GM23338 (cell line): ENCODE measurements around the gene RCL1. TPM values are rescaled to one million over a fixed set of nuclear protein-coding genes. Genes with fewer than 3 reads are reported as not detected.
A peak's percentile ranks its signal among the peaks of the same experiment; 100 is the strongest.

Experiments
- ATAC-seq: fragments of 200-7000 bp; cut with Tn5 transposase; 3 replicates; pipeline ENCODE4 v1.9.1; 2020
- DNase-seq: peaks from one replicate; pipeline ENCODE4 v3.0.0-alpha.2; 2015; ENCODE audit warnings: low spot score
- H2AFZ ChIP-seq: fragments of 200-600 bp; sonication (generic); 2 replicates; pipeline ENCODE4 v1.8.0; 2016; ENCODE audit warnings: antibody characterized with exemption, mild to moderate bottlenecking, moderate library complexity
- H3F3A ChIP-seq: fragments of 200-600 bp; sonication (generic); replicated peaks from 2 replicates; pipeline ENCODE4 v1.8.0; 2017; ENCODE audit warnings: antibody characterized with exemption, mixed run types, low read depth
- H3K27ac ChIP-seq: fragments of 200-600 bp; sonication (generic); 2 replicates; pipeline ENCODE4 v1.6.1; 2016; ENCODE audit warnings: low read depth
- H3K27me3 ChIP-seq: fragments of 200-600 bp; sonication (generic); 2 replicates; pipeline ENCODE4 v1.8.0; 2016; ENCODE audit warnings: mild to moderate bottlenecking, mixed run types, moderate library complexity; ENCODE audit not compliant: insufficient read depth
- H3K36me3 ChIP-seq: fragments of 200-600 bp; sonication (generic); 2 replicates; pipeline ENCODE4 v1.8.0; 2016; ENCODE audit warnings: mild to moderate bottlenecking; ENCODE audit not compliant: insufficient read depth
- H3K4me1 ChIP-seq: fragments of 200-600 bp; sonication (generic); 2 replicates; pipeline ENCODE4 v1.8.0; 2016; ENCODE audit warnings: mild to moderate bottlenecking, moderate library complexity; ENCODE audit not compliant: insufficient read depth
- H3K4me2 ChIP-seq: fragments of 200-600 bp; sonication (generic); 2 replicates; pipeline ENCODE4 v1.7.1; 2017; ENCODE audit warnings: mixed run types
- H3K4me3 ChIP-seq: fragments of 200-600 bp; sonication (generic); 2 replicates; pipeline ENCODE4 v1.6.1; 2016; ENCODE audit warnings: mixed run types
- H3K79me2 ChIP-seq: fragments of 200-600 bp; sonication (generic); replicated peaks from 2 replicates; pipeline ENCODE4 v1.8.0; 2017; ENCODE audit warnings: mild to moderate bottlenecking; ENCODE audit not compliant: insufficient read depth
- H3K9me2 ChIP-seq: fragments of 200-600 bp; sonication (generic); 2 replicates; pipeline ENCODE4 v1.8.0; 2017; ENCODE audit not compliant: insufficient read depth
- H4K20me1 ChIP-seq: fragments of 200-600 bp; sonication (generic); replicated peaks from 2 replicates; pipeline ENCODE4 v1.8.0; 2017; ENCODE audit warnings: mild to moderate bottlenecking; ENCODE audit not compliant: insufficient read depth
- H3K27ac Mint-ChIP-seq: 2 replicates; pipeline ENCODE4 v1.8.0; 2020; ENCODE audit warnings: inconsistent platforms, mild to moderate bottlenecking, moderate library complexity, mixed read lengths
- H3K27me3 Mint-ChIP-seq: 3 replicates; pipeline ENCODE4 v1.8.0; 2022; ENCODE audit warnings: low read depth, mild to moderate bottlenecking, moderate library complexity, mixed read lengths, inconsistent platforms; ENCODE audit not compliant: insufficient read depth, poor library complexity
- H3K36me3 Mint-ChIP-seq: 3 replicates; pipeline ENCODE4 v1.8.0; 2021; ENCODE audit warnings: low read depth, mild to moderate bottlenecking, inconsistent platforms, moderate library complexity, mixed read lengths
- H3K4me1 Mint-ChIP-seq: 3 replicates; pipeline ENCODE4 v1.8.0; 2020; ENCODE audit warnings: mild to moderate bottlenecking, inconsistent platforms, mixed read lengths
- H3K4me3 Mint-ChIP-seq: 3 replicates; pipeline ENCODE4 v1.8.0; 2021; ENCODE audit warnings: moderate library complexity, mild to moderate bottlenecking, inconsistent platforms, mixed read lengths
- H3K9me3 Mint-ChIP-seq: 3 replicates; pipeline ENCODE4 v1.8.0; 2020; ENCODE audit warnings: moderate library complexity, mild to moderate bottlenecking, inconsistent platforms, mixed read lengths
- EZH2 ChIP-seq: fragments of 200-600 bp; sonication (generic); IDR thresholded peaks from one replicate; pipeline ENCODE4 v1.8.0; 2017; ENCODE audit warnings: antibody characterized with exemption, mild to moderate bottlenecking, low read depth; ENCODE audit not compliant: unreplicated experiment
- EZH2phosphoT487 ChIP-seq: fragments of 200-600 bp; sonication (generic); IDR thresholded peaks from one replicate; pipeline ENCODE4 v1.8.1; 2018; ENCODE audit warnings: antibody characterized with exemption; ENCODE audit not compliant: unreplicated experiment
- JUNB ChIP-seq: IDR thresholded peaks from one replicate; pipeline ENCODE4 v1.6.1; 2016; ENCODE audit warnings: antibody characterized with exemption; ENCODE audit not compliant: unreplicated experiment
- NANOG ChIP-seq: IDR thresholded peaks from 2 replicates; pipeline ENCODE4 v1.6.1; 2016; ENCODE audit warnings: antibody characterized with exemption, borderline replicate concordance
- POLR2AphosphoS5 ChIP-seq: IDR thresholded peaks from 2 replicates; pipeline ENCODE4 v1.6.1; 2016; ENCODE audit warnings: antibody characterized with exemption, low read depth
- STAT1 ChIP-seq: IDR thresholded peaks from one replicate; pipeline ENCODE4 v1.6.1; 2016; ENCODE audit warnings: antibody characterized with exemption; ENCODE audit not compliant: unreplicated experiment
- polyA plus RNA-seq: library from polyadenylated mRNA; unstranded; fragments of >200 nt; fragmentation: Nextera tagmentation; extraction: Ambion mirVana; gene quantifications from 2 replicates; pipeline ENCODE4 v1.2.1, GENCODE V29; 2016
- total RNA-seq: library from RNA; depleted of rRNA; stranded (reverse); fragments of >200 nt; shearing (Covaris generic); gene quantifications from 2 replicates; pipeline ENCODE4 v1.2.3, GENCODE V29; 2014
- TF ChIP-seq, protein P1 (sequence below), 2 experiments: fragments of 200-600 bp in 1 of 2; sonication (generic) in 1 of 2; conservative IDR thresholded peaks; 2 replicates each; pipeline versions ENCODE4 v1.5.1 to v1.6.1; 2016 to 2017; ENCODE audit warnings: antibody characterized with exemption in 2 of 2, low read depth in 2 of 2, mild to moderate bottlenecking in 2 of 2, moderate library complexity in 1 of 2
- TF ChIP-seq, protein P2 (sequence below): IDR thresholded peaks from 2 replicates; pipeline ENCODE4 v1.6.1; 2016; ENCODE audit warnings: antibody characterized with exemption
- TF ChIP-seq, protein P3 (sequence below): fragments of 250-450 bp; sonication (Bioruptor Pico); IDR thresholded peaks from 2 replicates; pipeline ENCODE4 v1.5.0; 2020; ENCODE audit warnings: mild to moderate bottlenecking, moderate library complexity
- TF ChIP-seq, protein P4 (sequence below): IDR thresholded peaks from one replicate; pipeline ENCODE4 v1.6.1; 2018; ENCODE audit warnings: antibody characterized with exemption; ENCODE audit not compliant: unreplicated experiment

RCL1 gene
- total and polyA plus RNA-seq, 2 experiments from 2014 or later, result 19.3 to 41.2 TPM

DNA sequence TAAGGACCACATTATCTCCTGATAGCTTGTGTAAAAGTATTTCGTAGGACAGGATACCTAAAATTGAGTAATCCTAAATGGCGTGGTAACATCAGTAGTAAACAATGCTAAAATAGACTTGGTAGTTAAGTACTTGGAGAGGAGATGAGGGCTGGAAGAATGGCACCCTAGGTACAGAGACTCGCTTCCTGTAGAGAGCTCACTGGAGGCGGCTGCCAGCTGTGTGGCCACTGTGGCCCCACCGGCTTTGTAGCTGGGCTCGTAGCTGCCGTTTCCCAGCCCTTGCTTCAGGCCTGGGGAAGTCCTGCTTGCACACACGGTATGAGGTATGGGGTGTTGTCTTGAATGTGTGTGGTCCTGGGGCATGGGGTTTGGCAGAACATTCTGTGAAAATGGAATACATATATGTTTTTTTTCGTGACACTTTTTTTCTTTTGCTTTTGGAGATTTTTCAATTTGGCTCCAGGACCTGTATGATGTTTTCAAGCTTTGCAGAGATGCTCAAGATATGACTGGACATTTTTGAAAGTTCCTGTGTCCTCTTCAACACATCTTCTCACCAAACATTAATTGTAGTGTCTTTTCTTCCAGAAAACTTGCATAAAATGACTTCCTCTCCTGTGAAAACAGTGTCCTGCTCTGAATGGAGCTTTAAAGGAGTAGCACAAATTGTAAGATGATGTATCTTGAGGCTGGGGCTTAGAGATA, 58.0 kb downstream of the RCL1 start:
- peak; percentile 63 for ATAC-seq
- H3K27ac Mint-ChIP-seq, result no peak overlapping the region; the same call in 1 of the 2 replicates
- no peak overlapping the region for H2AFZ ChIP-seq

More for the DNA sequence above, 58.0 kb downstream of the RCL1 start:
- Histone ChIP-seq H3K36me3 (no peaks in the 10 kb centered on the region), H3K4me1 (no peaks in the 10 kb centered on the region), H3K4me3 (no peak overlapping the region), H4K20me1 (peaks cover 5% of the 10 kb centered on the region), H3K27me3 (no peaks in the 10 kb centered on the region), H3K27ac (no peak overlapping the region), H3K79me2 (no peaks in the 10 kb centered on the region), H3K9me2 (no peaks in the 10 kb centered on the region), H3F3A (0 out of 2 replicates have a peak, but pooled peaks cover 2% of the 10 kb centered on the region), H3K4me2 (no peak overlapping the region)
- Mint-ChIP-seq H3K9me3 (no peaks in the 10 kb centered on the region), H3K36me3 (peaks cover 24% of the 10 kb centered on the region), H3K4me3 (no peak overlapping the region), H3K27me3 (peaks cover 3% of the 10 kb centered on the region), H3K4me1 (no peaks in the 10 kb centered on the region)
- DNase-seq, result no peak
- TF ChIP-seq, protein P1, sequence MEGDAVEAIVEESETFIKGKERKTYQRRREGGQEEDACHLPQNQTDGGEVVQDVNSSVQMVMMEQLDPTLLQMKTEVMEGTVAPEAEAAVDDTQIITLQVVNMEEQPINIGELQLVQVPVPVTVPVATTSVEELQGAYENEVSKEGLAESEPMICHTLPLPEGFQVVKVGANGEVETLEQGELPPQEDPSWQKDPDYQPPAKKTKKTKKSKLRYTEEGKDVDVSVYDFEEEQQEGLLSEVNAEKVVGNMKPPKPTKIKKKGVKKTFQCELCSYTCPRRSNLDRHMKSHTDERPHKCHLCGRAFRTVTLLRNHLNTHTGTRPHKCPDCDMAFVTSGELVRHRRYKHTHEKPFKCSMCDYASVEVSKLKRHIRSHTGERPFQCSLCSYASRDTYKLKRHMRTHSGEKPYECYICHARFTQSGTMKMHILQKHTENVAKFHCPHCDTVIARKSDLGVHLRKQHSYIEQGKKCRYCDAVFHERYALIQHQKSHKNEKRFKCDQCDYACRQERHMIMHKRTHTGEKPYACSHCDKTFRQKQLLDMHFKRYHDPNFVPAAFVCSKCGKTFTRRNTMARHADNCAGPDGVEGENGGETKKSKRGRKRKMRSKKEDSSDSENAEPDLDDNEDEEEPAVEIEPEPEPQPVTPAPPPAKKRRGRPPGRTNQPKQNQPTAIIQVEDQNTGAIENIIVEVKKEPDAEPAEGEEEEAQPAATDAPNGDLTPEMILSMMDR (conservative IDR thresholded peaks at IDR 0.05; ENCODE audit: low read depth in 2 of 2), result no peak
- no peak for TF ChIP-seq JUNB
- TF ChIP-seq, protein P2, sequence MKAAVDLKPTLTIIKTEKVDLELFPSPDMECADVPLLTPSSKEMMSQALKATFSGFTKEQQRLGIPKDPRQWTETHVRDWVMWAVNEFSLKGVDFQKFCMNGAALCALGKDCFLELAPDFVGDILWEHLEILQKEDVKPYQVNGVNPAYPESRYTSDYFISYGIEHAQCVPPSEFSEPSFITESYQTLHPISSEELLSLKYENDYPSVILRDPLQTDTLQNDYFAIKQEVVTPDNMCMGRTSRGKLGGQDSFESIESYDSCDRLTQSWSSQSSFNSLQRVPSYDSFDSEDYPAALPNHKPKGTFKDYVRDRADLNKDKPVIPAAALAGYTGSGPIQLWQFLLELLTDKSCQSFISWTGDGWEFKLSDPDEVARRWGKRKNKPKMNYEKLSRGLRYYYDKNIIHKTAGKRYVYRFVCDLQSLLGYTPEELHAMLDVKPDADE, result no peak
- TF ChIP-seq, protein P3, sequence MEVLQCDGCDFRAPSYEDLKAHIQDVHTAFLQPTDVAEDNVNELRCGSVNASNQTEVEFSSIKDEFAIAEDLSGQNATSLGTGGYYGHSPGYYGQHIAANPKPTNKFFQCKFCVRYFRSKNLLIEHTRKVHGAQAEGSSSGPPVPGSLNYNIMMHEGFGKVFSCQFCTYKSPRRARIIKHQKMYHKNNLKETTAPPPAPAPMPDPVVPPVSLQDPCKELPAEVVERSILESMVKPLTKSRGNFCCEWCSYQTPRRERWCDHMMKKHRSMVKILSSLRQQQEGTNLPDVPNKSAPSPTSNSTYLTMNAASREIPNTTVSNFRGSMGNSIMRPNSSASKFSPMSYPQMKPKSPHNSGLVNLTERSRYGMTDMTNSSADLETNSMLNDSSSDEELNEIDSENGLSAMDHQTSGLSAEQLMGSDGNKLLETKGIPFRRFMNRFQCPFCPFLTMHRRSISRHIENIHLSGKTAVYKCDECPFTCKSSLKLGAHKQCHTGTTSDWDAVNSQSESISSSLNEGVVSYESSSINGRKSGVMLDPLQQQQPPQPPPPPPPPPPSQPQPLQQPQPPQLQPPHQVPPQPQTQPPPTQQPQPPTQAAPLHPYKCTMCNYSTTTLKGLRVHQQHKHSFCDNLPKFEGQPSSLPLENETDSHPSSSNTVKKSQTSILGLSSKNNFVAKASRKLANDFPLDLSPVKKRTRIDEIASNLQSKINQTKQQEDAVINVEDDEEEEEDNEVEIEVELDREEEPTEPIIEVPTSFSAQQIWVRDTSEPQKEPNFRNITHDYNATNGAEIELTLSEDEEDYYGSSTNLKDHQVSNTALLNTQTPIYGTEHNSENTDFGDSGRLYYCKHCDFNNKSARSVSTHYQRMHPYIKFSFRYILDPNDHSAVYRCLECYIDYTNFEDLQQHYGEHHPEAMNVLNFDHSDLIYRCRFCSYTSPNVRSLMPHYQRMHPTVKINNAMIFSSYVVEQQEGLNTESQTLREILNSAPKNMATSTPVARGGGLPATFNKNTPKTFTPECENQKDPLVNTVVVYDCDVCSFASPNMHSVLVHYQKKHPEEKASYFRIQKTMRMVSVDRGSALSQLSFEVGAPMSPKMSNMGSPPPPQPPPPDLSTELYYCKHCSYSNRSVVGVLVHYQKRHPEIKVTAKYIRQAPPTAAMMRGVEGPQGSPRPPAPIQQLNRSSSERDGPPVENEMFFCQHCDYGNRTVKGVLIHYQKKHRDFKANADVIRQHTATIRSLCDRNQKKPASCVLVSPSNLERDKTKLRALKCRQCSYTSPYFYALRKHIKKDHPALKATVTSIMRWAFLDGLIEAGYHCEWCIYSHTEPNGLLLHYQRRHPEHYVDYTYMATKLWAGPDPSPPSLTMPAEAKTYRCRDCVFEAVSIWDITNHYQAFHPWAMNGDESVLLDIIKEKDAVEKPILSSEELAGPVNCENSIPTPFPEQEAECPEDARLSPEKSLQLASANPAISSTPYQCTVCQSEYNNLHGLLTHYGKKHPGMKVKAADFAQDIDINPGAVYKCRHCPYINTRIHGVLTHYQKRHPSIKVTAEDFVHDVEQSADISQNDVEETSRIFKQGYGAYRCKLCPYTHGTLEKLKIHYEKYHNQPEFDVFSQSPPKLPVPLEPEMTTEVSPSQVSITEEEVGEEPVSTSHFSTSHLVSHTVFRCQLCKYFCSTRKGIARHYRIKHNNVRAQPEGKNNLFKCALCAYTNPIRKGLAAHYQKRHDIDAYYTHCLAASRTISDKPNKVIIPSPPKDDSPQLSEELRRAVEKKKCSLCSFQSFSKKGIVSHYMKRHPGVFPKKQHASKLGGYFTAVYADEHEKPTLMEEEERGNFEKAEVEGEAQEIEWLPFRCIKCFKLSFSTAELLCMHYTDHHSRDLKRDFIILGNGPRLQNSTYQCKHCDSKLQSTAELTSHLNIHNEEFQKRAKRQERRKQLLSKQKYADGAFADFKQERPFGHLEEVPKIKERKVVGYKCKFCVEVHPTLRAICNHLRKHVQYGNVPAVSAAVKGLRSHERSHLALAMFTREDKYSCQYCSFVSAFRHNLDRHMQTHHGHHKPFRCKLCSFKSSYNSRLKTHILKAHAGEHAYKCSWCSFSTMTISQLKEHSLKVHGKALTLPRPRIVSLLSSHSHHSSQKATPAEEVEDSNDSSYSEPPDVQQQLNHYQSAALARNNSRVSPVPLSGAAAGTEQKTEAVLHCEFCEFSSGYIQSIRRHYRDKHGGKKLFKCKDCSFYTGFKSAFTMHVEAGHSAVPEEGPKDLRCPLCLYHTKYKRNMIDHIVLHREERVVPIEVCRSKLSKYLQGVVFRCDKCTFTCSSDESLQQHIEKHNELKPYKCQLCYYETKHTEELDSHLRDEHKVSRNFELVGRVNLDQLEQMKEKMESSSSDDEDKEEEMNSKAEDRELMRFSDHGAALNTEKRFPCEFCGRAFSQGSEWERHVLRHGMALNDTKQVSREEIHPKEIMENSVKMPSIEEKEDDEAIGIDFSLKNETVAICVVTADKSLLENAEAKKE (CRISPR knock-in tag), result no peak
- TF ChIP-seq NANOG, result no peak
- TF ChIP-seq EZH2phosphoT487, result no peak
- TF ChIP-seq EZH2, result no peak
- no peak for TF ChIP-seq POLR2AphosphoS5
- TF ChIP-seq, protein P4, sequence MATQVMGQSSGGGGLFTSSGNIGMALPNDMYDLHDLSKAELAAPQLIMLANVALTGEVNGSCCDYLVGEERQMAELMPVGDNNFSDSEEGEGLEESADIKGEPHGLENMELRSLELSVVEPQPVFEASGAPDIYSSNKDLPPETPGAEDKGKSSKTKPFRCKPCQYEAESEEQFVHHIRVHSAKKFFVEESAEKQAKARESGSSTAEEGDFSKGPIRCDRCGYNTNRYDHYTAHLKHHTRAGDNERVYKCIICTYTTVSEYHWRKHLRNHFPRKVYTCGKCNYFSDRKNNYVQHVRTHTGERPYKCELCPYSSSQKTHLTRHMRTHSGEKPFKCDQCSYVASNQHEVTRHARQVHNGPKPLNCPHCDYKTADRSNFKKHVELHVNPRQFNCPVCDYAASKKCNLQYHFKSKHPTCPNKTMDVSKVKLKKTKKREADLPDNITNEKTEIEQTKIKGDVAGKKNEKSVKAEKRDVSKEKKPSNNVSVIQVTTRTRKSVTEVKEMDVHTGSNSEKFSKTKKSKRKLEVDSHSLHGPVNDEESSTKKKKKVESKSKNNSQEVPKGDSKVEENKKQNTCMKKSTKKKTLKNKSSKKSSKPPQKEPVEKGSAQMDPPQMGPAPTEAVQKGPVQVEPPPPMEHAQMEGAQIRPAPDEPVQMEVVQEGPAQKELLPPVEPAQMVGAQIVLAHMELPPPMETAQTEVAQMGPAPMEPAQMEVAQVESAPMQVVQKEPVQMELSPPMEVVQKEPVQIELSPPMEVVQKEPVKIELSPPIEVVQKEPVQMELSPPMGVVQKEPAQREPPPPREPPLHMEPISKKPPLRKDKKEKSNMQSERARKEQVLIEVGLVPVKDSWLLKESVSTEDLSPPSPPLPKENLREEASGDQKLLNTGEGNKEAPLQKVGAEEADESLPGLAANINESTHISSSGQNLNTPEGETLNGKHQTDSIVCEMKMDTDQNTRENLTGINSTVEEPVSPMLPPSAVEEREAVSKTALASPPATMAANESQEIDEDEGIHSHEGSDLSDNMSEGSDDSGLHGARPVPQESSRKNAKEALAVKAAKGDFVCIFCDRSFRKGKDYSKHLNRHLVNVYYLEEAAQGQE, result no peak
- TF ChIP-seq STAT1, result no peak
